GM12878 (cell line): ENCODE data around the gene CALN1. TPM values are rescaled to one million over a fixed set of nuclear protein-coding genes. Genes with fewer than 3 reads are reported as not detected.

Experiments used
- ATAC-seq: fragments of 200-7000 bp; cut with Tn5 transposase; 3 replicates; pipeline ENCODE4 v1.9.1; 2020; ENCODE audit warnings: mild to moderate bottlenecking, moderate library complexity
- BruUV-seq: library from RNA; stranded (reverse); fragments of 400-500 nt; replicated peaks from 2 replicates; lab custom pipeline; 2021; lab: Mats Ljungman, UMichigan
- CTCF ChIA-PET: fragments of 300-600 bp; sonication (Branson Sonifier 250); formaldehyde crosslinking; extraction: SDS; loops from one replicate; lab custom pipeline; 2021; ENCODE audit warnings: inconsistent platforms; lab: Yijun Ruan, JAX
- POLR2A ChIA-PET: fragments of 350-600 bp; formaldehyde crosslinking; extraction: SDS; loops from one replicate; lab custom pipeline; 2021; ENCODE audit warnings: inconsistent platforms; lab: Charles Lee
- RAD21 ChIA-PET: fragments of 300-600 bp; sonication (Branson Sonifier 250); formaldehyde crosslinking; loops from one replicate; lab custom pipeline; 2023; ENCODE audit warnings: antibody characterized with exemption; ENCODE audit not compliant: unreplicated experiment; lab: Charles Lee
- SMC1A ChIA-PET: fragments of 300-600 bp; sonication (Branson Sonifier 250); formaldehyde crosslinking; loops from one replicate; lab custom pipeline; 2023; ENCODE audit not compliant: unreplicated experiment, uncharacterized antibody; lab: Charles Lee
- DNase-seq: peaks from one replicate; pipeline ENCODE4 v3.0.0-alpha.2; 2011; ENCODE audit warnings: low read depth, low spot score
- FAIRE-seq: peaks from 3 replicates; lab custom pipeline; 2011; peaks lifted over from hg19 to GRCh38; lab: Jason Lieb, UNC
- H2AFZ ChIP-seq: 2 replicates; pipeline ENCODE4 v1.6.0; 2011; ENCODE audit warnings: low read depth, low read length, control low read depth; ENCODE audit not compliant: control insufficient read depth
- H3K27ac ChIP-seq: 2 replicates; pipeline ENCODE4 v1.5.1; 2011; ENCODE audit warnings: control low read depth; ENCODE audit not compliant: control insufficient read depth, insufficient read depth
- H3K27me3 ChIP-seq, 2 experiments: replicated peaks in 1 of 2; 2 replicates each; pipeline versions ENCODE4 v1.6.0 to v1.6.1; 2011; ENCODE audit warnings: low read length in 1 of 2; ENCODE audit not compliant: control insufficient read depth in 2 of 2, insufficient read depth in 2 of 2
- H3K36me3 ChIP-seq, 2 experiments: 2 replicates each; pipeline ENCODE4 v1.5.1; 2011; ENCODE audit warnings: low read length in 1 of 2; ENCODE audit not compliant: control insufficient read depth in 2 of 2, insufficient read depth in 2 of 2
- H3K4me1 ChIP-seq: 2 replicates; pipeline ENCODE4 v1.6.1; 2011; ENCODE audit warnings: mild to moderate bottlenecking, low read length, moderate library complexity, mixed read lengths; ENCODE audit not compliant: control insufficient read depth, insufficient read depth
- H3K4me2 ChIP-seq: 2 replicates; pipeline ENCODE4 v1.6.0; 2011; ENCODE audit warnings: control low read depth; ENCODE audit not compliant: control insufficient read depth, insufficient read depth
- H3K4me3 ChIP-seq: fragments of 200-600 bp; sonication (generic); 2 replicates; pipeline ENCODE4 v1.5.1; 2016
- H3K79me2 ChIP-seq: 2 replicates; pipeline ENCODE4 v1.6.0; 2011; ENCODE audit warnings: low read length; ENCODE audit not compliant: control insufficient read depth, insufficient read depth
- H3K9ac ChIP-seq: 2 replicates; pipeline ENCODE4 v1.8.0; 2011; ENCODE audit warnings: low read length, control low read depth, mixed read lengths; ENCODE audit not compliant: control insufficient read depth, insufficient read depth
- H3K9me3 ChIP-seq: replicated peaks from 3 replicates; pipeline ENCODE4 v1.5.1; 2011; ENCODE audit warnings: mild to moderate bottlenecking, low read length; ENCODE audit not compliant: control insufficient read depth, insufficient read depth
- H4K20me1 ChIP-seq: 2 replicates; pipeline ENCODE4 v1.6.0; 2011; ENCODE audit not compliant: control insufficient read depth, insufficient read depth
- BCL11A ChIP-seq: IDR thresholded peaks from 2 replicates; pipeline ENCODE4 v1.6.1; 2011; ENCODE audit warnings: low read depth, low read length
- BHLHE40 ChIP-seq, 2 experiments: fragments of 450-650 bp in 1 of 2; IDR thresholded peaks; 2 replicates each; pipeline ENCODE4 v1.6.1; 2011 to 2017; ENCODE audit warnings: low read depth in 2 of 2, borderline replicate concordance in 1 of 2, improper control_type of control experiment in 1 of 2, low read length in 1 of 2, mild to moderate bottlenecking in 1 of 2
- GABPA ChIP-seq: IDR thresholded peaks from 2 replicates; pipeline ENCODE4 v1.6.1; 2014; ENCODE audit warnings: antibody characterized with exemption, low read depth, mild to moderate bottlenecking, inconsistent platforms
- KDM1A ChIP-seq: fragments of 200-600 bp; sonication (generic); IDR thresholded peaks from 2 replicates; pipeline ENCODE4 v1.6.1; 2016; ENCODE audit warnings: borderline replicate concordance
- LARP7 ChIP-seq: fragments of 450-650 bp; IDR thresholded peaks from 2 replicates; pipeline ENCODE4 v1.6.1; 2017; ENCODE audit warnings: mild to moderate bottlenecking
- NFYB ChIP-seq: IDR thresholded peaks from 2 replicates; pipeline ENCODE4 v1.6.1; 2011; ENCODE audit warnings: low read depth, mild to moderate bottlenecking, low read length, improper control_type of control experiment, moderate library complexity; ENCODE audit not compliant: insufficient read depth
- RAD21 ChIP-seq: IDR thresholded peaks from 2 replicates; pipeline ENCODE4 v1.6.1; 2011; ENCODE audit warnings: mild to moderate bottlenecking, low read depth, low read length, moderate library complexity; ENCODE audit not compliant: insufficient read depth
- RCOR1 ChIP-seq: conservative IDR thresholded peaks from 2 replicates; pipeline ENCODE4 v1.6.1; 2012; ENCODE audit warnings: low read depth, low read length, improper control_type of control experiment
- STAT1 ChIP-seq: fragments of 450-650 bp; conservative IDR thresholded peaks from 2 replicates; pipeline ENCODE4 v1.6.1; 2014; ENCODE audit warnings: antibody characterized with exemption, mild to moderate bottlenecking
- TCF3 ChIP-seq: IDR thresholded peaks from 2 replicates; pipeline ENCODE4 v1.6.1; 2012; ENCODE audit warnings: low read depth, mild to moderate bottlenecking, low read length, borderline replicate concordance; ENCODE audit not compliant: insufficient read depth
- ZNF207 ChIP-seq: fragments of 450-650 bp; IDR thresholded peaks from 2 replicates; pipeline ENCODE4 v1.6.1; 2014; ENCODE audit warnings: antibody characterized with exemption, mild to moderate bottlenecking, borderline replicate concordance
- WGBS: methylation state at CpG from one replicate; pipeline ENCODE4 v1.1.6; 2016; ENCODE audit warnings: low lambda C conversion rate; ENCODE audit not compliant: insufficient replicate concordance, insufficient coverage; ENCODE audit errors: missing lambda C conversion rate; 5-methylcytosine and 5-hydroxymethylcytosine counted together
- in situ Hi-C: fragments of 300-500 bp; cut with MboI; formaldehyde crosslinking; loops from 9 replicates; pipeline ENCODE4 v1.14.3; 2018; ENCODE audit warnings: mixed read lengths
- intact Hi-C: fragments of 100-400 bp; cut with micrococcal nuclease; formaldehyde crosslinking; loops from one replicate; pipeline ENCODE4 v1.14.2; 2022; ENCODE audit not compliant: unreplicated experiment
- polyA plus RNA-seq, 11 experiments: library from polyadenylated mRNA; depleted of rRNA in 4 of 11; unstranded in 6 of 11; stranded (reverse) in 5 of 11; fragments of >200 nt; fragmentation: Nextera tagmentation in 4 of 11; fragmentation: Illumina TruSeq in 1 of 11; extraction: Ambion mirVana in 4 of 11; extraction: Trizol in 1 of 11; gene quantifications; 1 replicate in 1 of 11; 2 replicates in 10 of 11; pipeline versions ENCODE4 v1.2.1 to v1.2.3, GENCODE V29; 2011 to 2016; ENCODE audit warnings: inconsistent platforms in 2 of 11, missing spikeins in 2 of 11, low read depth in 1 of 11
- total RNA-seq, 4 experiments: library from RNA; depleted of rRNA in 3 of 4; stranded (reverse); fragments of >200 nt in 3 of 4; fragmentation: Illumina TruSeq in 1 of 4; extraction: Trizol in 1 of 4; gene quantifications; 2 replicates each; pipeline versions ENCODE4 v1.2.1 to v1.2.3, GENCODE V29; 2013 to 2021

CALN1 gene
- total and polyA plus RNA-seq, 10 of the 15 experiments (the other 5 are each of a cell fraction or from before 2014, with no cell fraction given) = 0.48 to 15.3 (median 1.6) TPM

GRCh38 chr7:71776726-71777125 is 635.4 kb downstream of the CALN1 start:
- Histone ChIP-seq H2AFZ (no peak overlapping the region), H3K9me3 (no peaks in the 10 kb centered on the region; the same call in 2 of the 3 replicates), H3K27ac (no peak overlapping the region), H4K20me1 (no peaks in the 10 kb centered on the region), H3K4me1 (no peaks in the 10 kb centered on the region), H3K9ac (no peak overlapping the region), H3K27me3 (no peaks in the 10 kb centered on the region), H3K36me3 (no peaks in the 10 kb centered on the region), H3K4me3 (no peak overlapping the region), H3K4me2 (no peak overlapping the region), H3K79me2 (no peaks in the 10 kb centered on the region)
- FAIRE-seq (no peak), DNase-seq (no peak), ATAC-seq (no peak)
- BruUV-seq = no TSS peak
- CTCF ChIA-PET = no interaction called here
- intact Hi-C loops = no loop called here
- in situ Hi-C loops = no loop called here
- SMC1A ChIA-PET = no interaction called here
- RAD21 ChIA-PET = no interaction called here
- TF ChIP-seq BHLHE40 (IDR thresholded peaks at IDR 0.05; ENCODE audit: borderline replicate concordance in 1 of 2, low read depth in 2 of 2, low read length in 1 of 2) (no peak), GABPA (no peak), LARP7 (no peak), STAT1 (no peak), BCL11A (no peak), ZNF207 (no peak), KDM1A (no peak), TCF3 (no peak), RAD21 (no peak)
- 68% methylated on average over 9 of the region's 9 CpGs for whole genome bisulfite sequencing
- POLR2A ChIA-PET = no interaction called here

- Histone ChIP-seq H4K20me1 (no peaks in the 10 kb centered on the region), H3K27me3 (no peaks in the 10 kb centered on the region), H3K4me1 (no peaks in the 10 kb centered on the region), H3K4me3 (no peak overlapping the region), H3K9ac (no peak overlapping the region), H3K4me2 (no peak overlapping the region), H3K79me2 (no peaks in the 10 kb centered on the region), H3K27ac (no peak overlapping the region), H3K36me3 (no peaks in the 10 kb centered on the region), H3K9me3 (no peaks in the 10 kb centered on the region; the same call in 2 of the 3 replicates), H2AFZ (no peak overlapping the region)
- BruUV-seq = no TSS peak
- TF ChIP-seq NFYB (no peak), RCOR1 (no peak)
- intact Hi-C loops (no loop called here), in situ Hi-C loops (no loop called here)
- WGBS = 43% methylated on average over 5 of the region's 5 CpGs
- ChIA-PET SMC1A (no interaction called here), RAD21 (no interaction called here), POLR2A (no interaction called here), CTCF (no interaction called here)
- ATAC-seq = no peak
- DNase-seq = no peak
- no peak for FAIRE-seq
Measured at GRCh38 chr7:71775648-71776047, 636.5 kb downstream of the CALN1 start.
